Neural progenitor cell (in vitro differentiated cells): ENCODE measurements around the gene OR2T3.
"Not testable (repeated sequence)": the region's sequence is repeated elsewhere in the genome, so short reads cannot be mapped to it uniquely, and the experiment has no call there.

ENCODE experiments used
- EZH2phosphoT487 ChIP-seq: fragments of 200-600 bp; sonication (generic); IDR thresholded peaks from 2 replicates; pipeline ENCODE4 v1.6.1; 2017; ENCODE audit warnings: antibody characterized with exemption
- TF ChIP-seq, protein P1 (sequence below): fragments of 200-600 bp; sonication (generic); IDR thresholded peaks from 2 replicates; pipeline ENCODE4 v1.5.1; 2017; ENCODE audit warnings: antibody characterized with exemption, mild to moderate bottlenecking

DNA sequence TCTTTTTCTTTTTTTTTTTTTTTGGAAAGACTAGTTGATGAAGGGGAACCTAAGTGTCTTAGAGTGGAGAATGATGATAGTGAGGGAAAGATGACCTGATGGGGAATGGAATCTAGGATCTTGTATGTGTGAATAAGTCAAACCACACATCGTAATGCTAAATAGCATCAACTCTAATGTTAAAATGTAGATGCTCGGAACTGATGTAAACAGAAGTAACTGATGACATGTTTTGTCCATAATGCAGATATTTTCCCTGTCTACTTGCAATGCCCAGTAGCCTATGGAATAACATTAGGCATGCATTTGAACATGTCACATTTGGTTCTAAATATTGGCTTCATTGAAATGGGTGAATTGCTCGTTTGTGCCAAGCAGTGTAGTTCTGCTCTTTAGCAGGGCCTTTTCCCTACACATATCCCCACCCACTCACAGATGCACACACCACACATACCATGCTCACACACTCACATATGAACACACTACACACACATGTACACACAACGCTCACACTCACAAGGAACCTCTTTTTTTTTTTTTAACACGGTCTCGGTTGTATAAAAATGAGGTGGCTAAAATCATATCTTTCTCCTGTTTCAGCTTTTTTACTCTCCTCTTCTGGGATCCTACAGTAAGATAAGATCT, 23.2 kb upstream of the OR2T3 start:
- TF ChIP-seq, protein P1, sequence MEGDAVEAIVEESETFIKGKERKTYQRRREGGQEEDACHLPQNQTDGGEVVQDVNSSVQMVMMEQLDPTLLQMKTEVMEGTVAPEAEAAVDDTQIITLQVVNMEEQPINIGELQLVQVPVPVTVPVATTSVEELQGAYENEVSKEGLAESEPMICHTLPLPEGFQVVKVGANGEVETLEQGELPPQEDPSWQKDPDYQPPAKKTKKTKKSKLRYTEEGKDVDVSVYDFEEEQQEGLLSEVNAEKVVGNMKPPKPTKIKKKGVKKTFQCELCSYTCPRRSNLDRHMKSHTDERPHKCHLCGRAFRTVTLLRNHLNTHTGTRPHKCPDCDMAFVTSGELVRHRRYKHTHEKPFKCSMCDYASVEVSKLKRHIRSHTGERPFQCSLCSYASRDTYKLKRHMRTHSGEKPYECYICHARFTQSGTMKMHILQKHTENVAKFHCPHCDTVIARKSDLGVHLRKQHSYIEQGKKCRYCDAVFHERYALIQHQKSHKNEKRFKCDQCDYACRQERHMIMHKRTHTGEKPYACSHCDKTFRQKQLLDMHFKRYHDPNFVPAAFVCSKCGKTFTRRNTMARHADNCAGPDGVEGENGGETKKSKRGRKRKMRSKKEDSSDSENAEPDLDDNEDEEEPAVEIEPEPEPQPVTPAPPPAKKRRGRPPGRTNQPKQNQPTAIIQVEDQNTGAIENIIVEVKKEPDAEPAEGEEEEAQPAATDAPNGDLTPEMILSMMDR, result not testable (repeated sequence)
- TF ChIP-seq EZH2phosphoT487, result not testable (repeated sequence)
